Smooth muscle cell (in vitro differentiated cells): ENCODE measurements around the gene PFKFB1. TPM values are rescaled to one million over a fixed set of nuclear protein-coding genes. Genes with fewer than 3 reads are reported as not detected.

Experiments
- DNase-seq: peaks from one replicate; lab custom pipeline; 2025; ENCODE audit not compliant: unreplicated experiment; lab: John Stamatoyannopoulos, UW
- H2AFZ ChIP-seq: fragments of 200-600 bp; sonication (generic); 2 replicates; pipeline ENCODE4 v1.6.0; 2016; ENCODE audit warnings: antibody characterized with exemption, low read depth, mild to moderate bottlenecking
- H3F3A ChIP-seq: fragments of 200-600 bp; sonication (generic); 2 replicates; pipeline ENCODE4 v1.6.0; 2017; ENCODE audit warnings: antibody characterized with exemption, low read depth
- H3K27ac ChIP-seq: fragments of 200-600 bp; sonication (generic); 2 replicates; pipeline ENCODE4 v1.5.1; 2016; ENCODE audit warnings: low read depth, mild to moderate bottlenecking
- H3K27me3 ChIP-seq: fragments of 200-600 bp; sonication (generic); 2 replicates; pipeline ENCODE4 v1.6.1; 2016; ENCODE audit warnings: low read depth, mild to moderate bottlenecking
- H3K36me3 ChIP-seq: fragments of 200-600 bp; sonication (generic); 2 replicates; pipeline ENCODE4 v1.5.1; 2016; ENCODE audit warnings: low read depth
- H3K4me1 ChIP-seq: fragments of 200-600 bp; sonication (generic); 2 replicates; pipeline ENCODE4 v1.5.1; 2016; ENCODE audit warnings: low read depth
- H3K4me2 ChIP-seq: fragments of 200-600 bp; sonication (generic); 2 replicates; pipeline ENCODE4 v1.6.0; 2016; ENCODE audit warnings: mild to moderate bottlenecking
- H3K4me3 ChIP-seq: fragments of 200-600 bp; sonication (generic); 2 replicates; pipeline ENCODE4 v1.5.1; 2016; ENCODE audit warnings: mild to moderate bottlenecking
- H3K79me2 ChIP-seq: fragments of 200-600 bp; sonication (generic); 2 replicates; pipeline ENCODE4 v1.6.0; 2016; ENCODE audit warnings: low read depth, mild to moderate bottlenecking
- H3K9ac ChIP-seq: fragments of 200-600 bp; sonication (generic); 2 replicates; pipeline ENCODE4 v1.6.0; 2016; ENCODE audit warnings: low read depth
- H3K9me3 ChIP-seq: fragments of 200-600 bp; sonication (generic); replicated peaks from 2 replicates; pipeline ENCODE4 v1.5.1; 2016; ENCODE audit warnings: low read depth
- H4K20me1 ChIP-seq: fragments of 200-600 bp; sonication (generic); 2 replicates; pipeline ENCODE4 v1.6.0; 2016; ENCODE audit warnings: low read depth
- CTCF ChIP-seq: fragments of 200-600 bp; sonication (generic); IDR thresholded peaks from 2 replicates; pipeline ENCODE4 v1.5.1; 2017; ENCODE audit warnings: borderline replicate concordance, mild to moderate bottlenecking, antibody characterized with exemption; ENCODE audit not compliant: insufficient read depth, poor library complexity, severe bottlenecking
- WGBS: methylation state at CpG from one replicate; pipeline ENCODE4 v1.1.7; 2016; ENCODE audit warnings: low lambda C conversion rate; 5-methylcytosine and 5-hydroxymethylcytosine counted together
- polyA plus RNA-seq: library from polyadenylated mRNA; unstranded; fragments of >200 nt; fragmentation: Nextera tagmentation; extraction: Ambion mirVana; gene quantifications from 2 replicates; pipeline ENCODE4 v1.2.1, GENCODE V29; 2016
- total RNA-seq: library from RNA; depleted of rRNA; stranded (reverse); fragments of >200 nt; gene quantifications from 2 replicates; pipeline ENCODE4 v1.2.3, GENCODE V29; 2014

PFKFB1 gene
- total and polyA plus RNA-seq, 2 experiments from 2014 or later = 0.42 TPM; not detected in 1

DNA sequence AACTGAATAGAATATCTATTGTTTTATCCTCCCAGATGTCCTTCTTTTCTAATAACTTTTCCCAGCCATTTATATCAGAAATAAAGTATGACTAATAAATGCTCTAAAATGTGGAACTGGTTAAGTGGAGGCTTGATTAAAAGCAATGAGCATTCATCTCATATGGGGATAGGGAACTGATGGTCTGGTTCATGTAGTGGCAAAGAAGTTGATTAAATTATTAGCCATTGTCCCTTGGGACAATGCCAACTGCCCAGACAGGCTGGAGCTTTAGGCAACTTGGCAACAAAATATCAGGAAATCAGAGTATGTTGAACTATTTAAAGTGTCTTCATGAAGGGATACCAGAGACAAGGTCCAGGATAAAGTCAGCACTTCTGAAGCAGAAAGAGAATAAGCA lies 49.2 kb downstream of the PFKFB1 start:
- no peaks in the 10 kb centered on the region for H3K27me3 ChIP-seq
- no peak overlapping the region for H3K4me2 ChIP-seq
- no peaks in the 10 kb centered on the region for H4K20me1 ChIP-seq
- no peaks in the 10 kb centered on the region for H3F3A ChIP-seq
- no peaks in the 10 kb centered on the region for H3K4me1 ChIP-seq
- H3K9ac ChIP-seq = no peak overlapping the region
- DNase-seq = no peak
- no peak overlapping the region for H3K27ac ChIP-seq
- no peaks in the 10 kb centered on the region for H3K79me2 ChIP-seq
- H3K9me3 ChIP-seq = no peaks in the 10 kb centered on the region
- TF ChIP-seq CTCF = no peak
- no peak overlapping the region for H3K4me3 ChIP-seq
- H3K36me3 ChIP-seq = no peaks in the 10 kb centered on the region
- no peak overlapping the region for H2AFZ ChIP-seq

DNA sequence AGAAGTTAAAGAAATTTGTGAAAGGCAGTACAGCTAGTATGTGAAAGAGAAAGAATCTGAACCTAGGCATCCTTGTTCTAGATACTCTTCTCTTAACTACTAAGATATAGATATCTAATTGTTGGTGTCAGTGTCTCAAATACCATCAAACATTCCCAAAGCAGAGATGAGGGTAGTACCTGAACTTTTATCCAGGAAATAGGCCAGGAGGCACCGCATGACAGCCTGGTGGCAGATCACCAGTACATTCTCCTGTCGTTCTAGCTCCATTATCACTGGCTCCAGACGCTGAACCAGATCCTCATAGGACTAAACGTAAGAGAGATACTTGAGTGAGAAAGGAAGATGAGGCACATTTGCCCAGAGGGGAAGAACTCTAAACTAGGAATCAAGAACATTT lies 56.6 kb downstream of the PFKFB1 start:
- no peak for DNase-seq
- Histone ChIP-seq H3K9ac (no peak overlapping the region), H3K4me1 (no peaks in the 10 kb centered on the region), H3K27me3 (no peaks in the 10 kb centered on the region), H4K20me1 (no peaks in the 10 kb centered on the region), H3K4me2 (no peak overlapping the region), H3K9me3 (no peaks in the 10 kb centered on the region), H3F3A (no peaks in the 10 kb centered on the region), H3K4me3 (no peak overlapping the region), H2AFZ (no peak overlapping the region), H3K79me2 (no peaks in the 10 kb centered on the region), H3K36me3 (no peaks in the 10 kb centered on the region), H3K27ac (no peak overlapping the region)
- TF ChIP-seq CTCF = no peak
- 71% methylated on average over 4 of the region's 4 CpGs for WGBS

DNA sequence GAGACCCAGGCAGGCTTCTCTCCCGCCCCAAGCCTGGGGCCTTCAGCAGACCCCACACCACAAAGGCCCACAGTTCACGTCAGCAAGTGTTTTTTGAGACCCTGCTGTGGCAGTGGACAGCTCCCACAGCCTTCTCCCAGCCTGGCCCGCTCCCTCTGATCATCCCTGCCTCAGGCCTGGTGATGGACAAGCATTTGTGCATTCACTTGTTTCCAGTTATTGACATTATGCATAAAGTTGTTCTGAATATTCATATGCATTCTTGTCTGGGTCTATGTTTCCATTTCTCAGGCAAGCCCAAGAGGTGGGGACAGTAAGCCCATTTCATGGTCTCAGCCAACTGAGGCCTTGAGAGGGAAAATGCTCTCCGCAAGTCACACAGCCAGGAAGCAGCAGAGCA lies 58.7 kb downstream of the PFKFB1 start:
- Histone ChIP-seq H3F3A (no peaks in the 10 kb centered on the region), H3K9me3 (no peaks in the 10 kb centered on the region), H2AFZ (no peak overlapping the region), H3K36me3 (no peaks in the 10 kb centered on the region), H3K27ac (no peak overlapping the region), H3K27me3 (no peaks in the 10 kb centered on the region), H3K79me2 (no peaks in the 10 kb centered on the region), H3K9ac (no peak overlapping the region), H3K4me2 (no peak overlapping the region), H4K20me1 (no peaks in the 10 kb centered on the region), H3K4me3 (no peak overlapping the region), H3K4me1 (no peaks in the 10 kb centered on the region)
- DNase-seq = no peak
- WGBS = 80% methylated on average over 4 of the region's 4 CpGs
- no peak for TF ChIP-seq CTCF

DNA sequence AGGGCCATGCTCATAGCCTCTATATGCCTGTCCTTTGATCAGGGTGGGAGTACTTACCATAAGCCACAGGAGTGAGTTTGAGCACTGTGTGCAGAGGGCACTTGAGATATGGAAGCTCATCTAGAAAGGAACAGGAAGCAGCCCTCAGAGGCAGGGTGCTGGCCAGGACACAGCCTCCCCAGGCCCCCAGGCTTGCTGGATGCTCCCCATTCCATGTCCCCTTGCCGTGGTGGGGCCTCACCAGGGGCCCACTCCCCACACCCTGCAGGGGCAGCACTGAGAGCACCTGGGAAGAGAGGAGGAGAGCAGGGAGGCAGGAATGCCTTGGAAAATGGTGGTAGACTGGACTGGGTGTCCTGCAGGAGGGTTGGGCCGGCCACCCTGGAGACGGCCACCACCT lies 59.1 kb downstream of the PFKFB1 start:
- Histone ChIP-seq H3F3A (no peaks in the 10 kb centered on the region), H3K27me3 (no peaks in the 10 kb centered on the region), H3K4me3 (no peak overlapping the region), H3K9ac (no peak overlapping the region), H3K4me1 (no peaks in the 10 kb centered on the region), H2AFZ (no peak overlapping the region), H4K20me1 (no peaks in the 10 kb centered on the region), H3K27ac (no peak overlapping the region), H3K36me3 (no peaks in the 10 kb centered on the region), H3K79me2 (no peaks in the 10 kb centered on the region), H3K9me3 (no peaks in the 10 kb centered on the region), H3K4me2 (no peak overlapping the region)
- TF ChIP-seq CTCF = no peak
- WGBS = 83% methylated on average over 3 of the region's 3 CpGs
- no peak for DNase-seq
